Body of pancreas (tissue), 4 donors: ENCODE results near the gene C19orf81.

Source experiments
- CTCF ChIP-seq, 7 experiments: fragments of 450-650 bp in 4 of 7; fragments of 200-600 bp in 3 of 7; sonication (generic) in 3 of 7; IDR thresholded peaks; one replicate each; pipeline ENCODE4 v1.5.1; 2016 to 2019; ENCODE audit warnings: antibody characterized with exemption in 7 of 7
- POLR2A ChIP-seq, 3 donors: fragments of 450-650 bp; IDR thresholded peaks; one replicate each; pipeline ENCODE4 v1.6.1; 2016; ENCODE audit warnings: antibody characterized with exemption in 3 of 3, mild to moderate bottlenecking in 2 of 3

GRCh38 chr19:50664204-50664603 lies 15.0 kb downstream of the C19orf81 start:
- TF ChIP-seq CTCF (IDR thresholded peaks at IDR 0.05), result no peak
- no peak for TF ChIP-seq POLR2A (IDR thresholded peaks at IDR 0.05)
